Measurements from ENCODE around the gene DMAC2L. TPM values are rescaled to one million over a fixed set of nuclear protein-coding genes. Genes with fewer than 3 reads are reported as not detected.

The DMAC2L gene
- 10 to 100 TPM; 10.8 to 20.0 (median 17.1) TPM for total RNA-seq

GRCh38 chr14:50311972-50312733 is at the start of gene DMAC2L, which contains the start of gene L2HGDH:
Gene DMAC2L (plus strand): TSS chr14:50312324. CDS start chr14:50321488, 9,164 bp downstream.
Gene L2HGDH (minus strand): TSS chr14:50312229. CDS start chr14:50312150, 79 bp downstream.
- peak within 1 kb of the TSS; percentile 90 for H3K4me3 Mint-ChIP-seq

GRCh38 chr14:50262865-50263264 is 49.3 kb upstream of the DMAC2L start:
- H3K9me3 Mint-ChIP-seq = no peaks in the 10 kb centered on the region
- H3K4me1 Mint-ChIP-seq (ENCODE audit: low read depth) = peaks cover 2% of the 10 kb centered on the region
- no peak for DNase-seq
- ATAC-seq = no peak
- H3K4me3 Mint-ChIP-seq = no peak overlapping the region
- peaks cover 6% of the 10 kb centered on the region for H3K36me3 Mint-ChIP-seq (ENCODE audit: insufficient read depth)
- H3K27me3 Mint-ChIP-seq (ENCODE audit: low read depth) = no peaks in the 10 kb centered on the region

More at GRCh38 chr14:50311972-50312733, at the start of gene DMAC2L, which contains the start of gene L2HGDH:
- Mint-ChIP-seq H3K36me3 (ENCODE audit: insufficient read depth) (peaks cover 14% of the 10 kb centered on the region), H3K9me3 (no peaks in the 10 kb centered on the region), H3K27me3 (ENCODE audit: low read depth) (no peaks in the 10 kb centered on the region), H3K4me1 (ENCODE audit: low read depth) (peaks cover 33% of the 10 kb centered on the region)
- DNase-seq (peak; percentile 81), ATAC-seq (peak; percentile 95)

- H3K27me3 Mint-ChIP-seq (ENCODE audit: low read depth) = no peaks in the 10 kb centered on the region
- no peak for ATAC-seq
- DNase-seq = no peak
- H3K4me3 Mint-ChIP-seq = no peak overlapping the region
- no peaks in the 10 kb centered on the region for H3K9me3 Mint-ChIP-seq
- H3K36me3 Mint-ChIP-seq (ENCODE audit: insufficient read depth) = peaks cover 6% of the 10 kb centered on the region
- H3K4me1 Mint-ChIP-seq (ENCODE audit: low read depth) = peaks cover 2% of the 10 kb centered on the region
Measured at GRCh38 chr14:50263321-50263720, 48.8 kb upstream of the DMAC2L start.

- Mint-ChIP-seq H3K27me3 (ENCODE audit: low read depth) (no peaks in the 10 kb centered on the region), H3K36me3 (ENCODE audit: insufficient read depth) (peaks cover 6% of the 10 kb centered on the region), H3K4me3 (no peak overlapping the region), H3K4me1 (ENCODE audit: low read depth) (peaks cover 2% of the 10 kb centered on the region), H3K9me3 (no peaks in the 10 kb centered on the region)
- ATAC-seq (no peak), DNase-seq (no peak)
Measured at GRCh38 chr14:50265029-50265428, 47.1 kb upstream of the DMAC2L start.

- no peaks in the 10 kb centered on the region for H3K36me3 Mint-ChIP-seq (ENCODE audit: insufficient read depth)
- H3K9me3 Mint-ChIP-seq = no peaks in the 10 kb centered on the region
- no peak overlapping the region for H3K4me3 Mint-ChIP-seq
- no peak for DNase-seq
- no peak for ATAC-seq
- no peaks in the 10 kb centered on the region for H3K4me1 Mint-ChIP-seq (ENCODE audit: low read depth)
- no peaks in the 10 kb centered on the region for H3K27me3 Mint-ChIP-seq (ENCODE audit: low read depth)
Measured at GRCh38 chr14:50270932-50271331, 41.2 kb upstream of the DMAC2L start.

GRCh38 chr14:50272498-50272897 is 39.6 kb upstream of the DMAC2L start:
- Mint-ChIP-seq H3K36me3 (ENCODE audit: insufficient read depth) (no peaks in the 10 kb centered on the region), H3K9me3 (no peaks in the 10 kb centered on the region), H3K4me1 (ENCODE audit: low read depth) (no peaks in the 10 kb centered on the region), H3K4me3 (no peak overlapping the region), H3K27me3 (ENCODE audit: low read depth) (no peaks in the 10 kb centered on the region)
- no peak for DNase-seq
- no peak for ATAC-seq

- peaks cover 12% of the 10 kb centered on the region for H3K36me3 Mint-ChIP-seq (ENCODE audit: insufficient read depth)
- ATAC-seq (no peak), DNase-seq (no peak)
- H3K4me1 Mint-ChIP-seq (ENCODE audit: low read depth) = no peaks in the 10 kb centered on the region
- no peak overlapping the region for H3K4me3 Mint-ChIP-seq
- no peaks in the 10 kb centered on the region for H3K27me3 Mint-ChIP-seq (ENCODE audit: low read depth)
- H3K9me3 Mint-ChIP-seq = no peaks in the 10 kb centered on the region
Measured at GRCh38 chr14:50285861-50286260, 26.3 kb upstream of the DMAC2L start.

GRCh38 chr14:50288146-50288545 is 24.0 kb upstream of the DMAC2L start:
- no peaks in the 10 kb centered on the region for H3K4me1 Mint-ChIP-seq (ENCODE audit: low read depth)
- DNase-seq (no peak), ATAC-seq (no peak)
- H3K4me3 Mint-ChIP-seq = no peak overlapping the region
- H3K9me3 Mint-ChIP-seq = no peaks in the 10 kb centered on the region
- no peaks in the 10 kb centered on the region for H3K27me3 Mint-ChIP-seq (ENCODE audit: low read depth)
- peaks cover 10% of the 10 kb centered on the region for H3K36me3 Mint-ChIP-seq (ENCODE audit: insufficient read depth)

- no peak for ATAC-seq
- H3K4me1 Mint-ChIP-seq (ENCODE audit: low read depth) = no peaks in the 10 kb centered on the region
Measured at GRCh38 chr14:50290306-50290705, 21.8 kb upstream of the DMAC2L start.

GRCh38 chr14:50299585-50299984 is 12.5 kb upstream of the DMAC2L start:
- Mint-ChIP-seq H3K9me3 (no peaks in the 10 kb centered on the region), H3K4me3 (no peak overlapping the region), H3K4me1 (ENCODE audit: low read depth) (no peaks in the 10 kb centered on the region), H3K36me3 (ENCODE audit: insufficient read depth) (peaks cover 20% of the 10 kb centered on the region), H3K27me3 (ENCODE audit: low read depth) (no peaks in the 10 kb centered on the region)
- DNase-seq (no peak), ATAC-seq (no peak)

More at GRCh38 chr14:50290306-50290705, 21.8 kb upstream of the DMAC2L start:
- Mint-ChIP-seq H3K36me3 (ENCODE audit: insufficient read depth) (peaks cover 17% of the 10 kb centered on the region), H3K27me3 (ENCODE audit: low read depth) (no peaks in the 10 kb centered on the region), H3K4me3 (no peak overlapping the region), H3K9me3 (no peaks in the 10 kb centered on the region)
- no peak for DNase-seq

GRCh38 chr14:50301914-50302313 is 10.2 kb upstream of the DMAC2L start:
- Mint-ChIP-seq H3K36me3 (ENCODE audit: insufficient read depth) (peaks cover 20% of the 10 kb centered on the region), H3K27me3 (ENCODE audit: low read depth) (no peaks in the 10 kb centered on the region), H3K4me1 (ENCODE audit: low read depth) (no peaks in the 10 kb centered on the region), H3K4me3 (no peak overlapping the region), H3K9me3 (no peaks in the 10 kb centered on the region)
- ATAC-seq (no peak), DNase-seq (no peak)

GRCh38 chr14:50303744-50304471 is 8.2 kb upstream of the DMAC2L start:
- Mint-ChIP-seq H3K27me3 (ENCODE audit: low read depth) (no peaks in the 10 kb centered on the region), H3K4me3 (no peak overlapping the region), H3K9me3 (no peaks in the 10 kb centered on the region), H3K4me1 (ENCODE audit: low read depth) (no peaks in the 10 kb centered on the region), H3K36me3 (ENCODE audit: insufficient read depth) (peaks cover 18% of the 10 kb centered on the region)
- DNase-seq = no peak
- no peak for ATAC-seq

GRCh38 chr14:50308363-50308915 is 3.7 kb upstream of the DMAC2L start:
- no peak overlapping the region for H3K4me3 Mint-ChIP-seq
- peaks cover 2% of the 10 kb centered on the region for H3K36me3 Mint-ChIP-seq (ENCODE audit: insufficient read depth)
- no peaks in the 10 kb centered on the region for H3K27me3 Mint-ChIP-seq (ENCODE audit: low read depth)
- peaks cover 15% of the 10 kb centered on the region for H3K4me1 Mint-ChIP-seq (ENCODE audit: low read depth)
- no peaks in the 10 kb centered on the region for H3K9me3 Mint-ChIP-seq
- ATAC-seq (no peak), DNase-seq (no peak)

GRCh38 chr14:50310445-50310844 is 1.7 kb upstream of the DMAC2L start:
- Mint-ChIP-seq H3K4me3 (peak overlapping the region; percentile 90), H3K27me3 (ENCODE audit: low read depth) (no peaks in the 10 kb centered on the region), H3K9me3 (no peaks in the 10 kb centered on the region), H3K36me3 (ENCODE audit: insufficient read depth) (peaks cover 5% of the 10 kb centered on the region), H3K4me1 (ENCODE audit: low read depth) (peaks cover 24% of the 10 kb centered on the region)
- no peak for DNase-seq
- no peak for ATAC-seq
